H4 (cell line): ENCODE results near the gene CERS5. TPM values are rescaled to one million over a fixed set of nuclear protein-coding genes. Genes with fewer than 3 reads are reported as not detected.
"Not testable (repeated sequence)": the region's sequence is repeated elsewhere in the genome, so short reads cannot be mapped to it uniquely, and the experiment has no call there.

ENCODE experiments used
- DNase-seq: peaks from one replicate; pipeline ENCODE4 v3.0.0-alpha.2; 2015; ENCODE audit warnings: low spot score
- total RNA-seq: library from RNA; depleted of rRNA; stranded (reverse); fragments of >200 nt; shearing (Covaris generic); gene quantifications from 2 replicates; pipeline ENCODE4 v1.2.3, GENCODE V29; 2014

CERS5 gene
- total RNA-seq, 1 experiment from 2014 or later: 15.8 TPM

DNA sequence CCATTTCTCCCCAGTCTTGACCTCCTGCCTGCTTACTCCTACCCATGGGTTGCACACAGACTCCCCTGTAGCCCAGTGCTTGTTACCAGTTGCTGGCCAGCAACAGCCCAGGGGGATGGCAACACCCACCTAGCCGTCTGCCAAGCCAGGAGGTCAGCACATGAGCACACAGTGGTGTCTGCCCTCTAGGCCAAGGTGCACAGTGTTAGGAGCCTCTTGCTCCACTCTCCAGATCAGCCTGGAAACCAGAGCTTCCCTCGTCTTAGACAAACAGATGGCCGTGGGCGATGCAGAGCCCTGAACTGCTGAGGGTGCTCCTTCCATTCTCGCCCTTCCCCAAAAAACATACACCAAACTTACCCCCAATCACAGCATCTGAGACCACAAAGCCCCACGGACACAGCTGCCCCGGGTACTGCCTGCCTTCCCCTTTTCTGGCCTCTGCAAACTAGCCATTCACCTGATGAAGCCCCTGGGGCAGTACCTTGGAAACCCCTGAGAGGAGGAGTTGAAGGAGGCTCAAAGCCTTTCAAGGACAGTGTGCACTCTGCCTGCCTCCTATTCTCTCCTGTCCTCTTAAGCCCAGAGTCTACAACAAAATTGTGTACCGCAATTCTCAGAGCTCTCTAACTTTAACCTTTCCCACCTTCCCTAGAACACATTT lies 64.4 kb downstream of the CERS5 start:
- DNase-seq: no peak

DNA sequence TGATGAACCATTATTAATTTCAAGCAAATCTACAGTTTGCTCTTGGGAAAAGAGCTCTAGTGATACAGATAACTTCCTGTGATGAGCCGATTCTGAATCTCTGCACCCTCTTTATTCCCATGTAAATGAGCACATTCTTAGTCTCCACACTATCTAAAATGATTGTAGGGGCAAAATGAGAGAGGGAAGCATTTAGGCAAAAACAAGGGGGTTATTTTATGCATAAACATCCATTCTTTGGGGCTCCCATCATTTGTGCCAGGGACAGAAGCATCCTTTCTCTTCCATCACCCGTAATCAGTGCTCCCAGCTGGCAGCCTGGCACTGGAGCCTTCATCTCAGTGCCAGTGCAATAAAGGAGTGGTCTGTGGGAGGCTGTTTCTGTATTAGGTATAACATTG lies 65.0 kb downstream of the CERS5 start:
- DNase-seq: no peak

DNA sequence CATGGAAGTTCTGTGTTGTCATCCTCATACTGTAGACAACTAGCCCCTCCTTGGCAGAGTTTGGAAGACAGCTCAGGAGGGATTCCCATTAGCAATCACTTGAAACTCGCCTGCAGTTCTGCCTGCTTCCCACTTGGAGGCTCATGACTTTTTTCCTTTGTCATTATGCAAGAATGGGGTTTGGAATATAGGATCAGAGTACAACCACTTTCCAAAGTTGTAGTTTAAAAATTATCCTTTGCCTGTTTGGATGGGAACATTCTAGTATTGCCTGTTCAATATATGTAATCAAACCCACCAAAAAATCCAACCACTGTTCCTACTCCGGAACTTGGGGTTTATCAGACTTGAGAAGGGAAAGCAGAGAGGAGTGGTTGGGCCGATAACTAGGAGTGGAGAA lies 65.5 kb downstream of the CERS5 start:
- DNase-seq: peak; percentile 48

DNA sequence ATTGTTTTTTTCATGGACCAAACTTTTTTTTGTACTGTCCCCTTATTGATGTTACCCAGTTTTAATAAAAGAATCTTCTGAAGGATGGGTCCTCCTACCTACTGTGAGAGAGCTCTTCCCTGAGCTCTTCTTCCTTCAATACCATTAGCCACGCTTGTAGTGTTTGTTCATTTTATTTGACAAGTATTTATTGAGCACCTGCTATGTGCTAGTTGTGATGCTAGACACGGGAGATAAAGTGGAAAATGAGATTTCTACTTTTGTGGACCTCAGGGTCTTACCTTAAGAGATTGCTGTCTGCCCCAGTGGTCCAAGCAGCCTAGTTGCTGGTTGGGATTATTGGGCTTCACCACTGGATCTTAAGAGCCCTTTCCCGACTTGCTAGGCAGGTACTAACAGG lies 66.6 kb downstream of the CERS5 start:
- no peak for DNase-seq

DNA sequence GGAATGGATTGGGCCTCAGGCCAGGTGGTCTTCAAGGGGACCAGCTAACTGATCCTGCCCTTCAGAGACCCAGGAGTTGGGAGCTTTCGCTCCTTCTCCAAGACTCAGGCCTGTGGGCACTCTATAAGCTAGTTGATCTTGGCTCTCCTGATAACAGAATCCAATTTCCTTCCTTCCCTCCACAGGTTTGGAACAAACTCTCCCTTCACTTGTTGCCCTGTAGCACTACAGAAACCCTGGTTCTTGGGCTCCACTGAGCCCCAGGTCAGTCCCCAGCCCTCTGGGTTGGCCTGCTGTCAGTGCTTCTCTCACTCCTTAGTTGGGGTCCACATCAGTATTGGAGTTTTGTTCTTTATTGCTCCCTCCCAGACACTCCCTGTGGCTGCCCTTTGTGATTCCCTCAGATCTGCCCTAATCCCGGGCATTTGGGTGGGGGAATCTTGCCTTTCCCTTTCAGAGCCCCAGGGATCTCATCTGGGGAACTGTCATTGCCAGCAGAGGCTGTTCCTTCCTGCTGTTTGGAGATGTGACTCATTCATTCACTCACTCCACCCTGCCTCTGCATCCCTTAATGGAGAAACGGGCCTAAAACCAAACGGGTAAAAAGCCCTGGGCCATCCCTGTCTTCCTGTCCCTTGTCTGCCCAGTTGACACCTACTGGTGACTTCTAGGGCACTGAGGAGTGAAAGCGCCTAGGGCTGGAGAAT lies 67.7 kb downstream of the CERS5 start:
- no peak for DNase-seq

DNA sequence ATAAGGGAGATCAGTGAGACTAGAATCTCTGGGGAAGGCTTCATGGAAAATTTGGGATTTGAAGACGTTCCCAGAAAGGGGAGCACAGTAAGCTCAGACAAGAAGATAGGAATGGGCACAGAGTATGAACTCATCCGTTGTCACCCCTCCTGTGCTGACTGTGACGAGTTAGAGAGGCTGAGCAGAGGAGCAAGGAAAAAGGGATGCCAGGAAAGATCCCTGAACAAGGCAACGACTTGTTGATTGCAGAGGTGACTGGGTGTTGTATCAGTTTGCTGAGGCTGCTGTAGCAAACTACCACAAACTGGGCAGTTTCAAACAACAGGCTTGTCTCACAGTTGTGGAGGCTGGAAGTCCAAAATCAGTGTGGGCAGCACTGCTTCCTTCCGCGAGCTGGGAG lies 69.2 kb downstream of the CERS5 start:
- no peak for DNase-seq

DNA sequence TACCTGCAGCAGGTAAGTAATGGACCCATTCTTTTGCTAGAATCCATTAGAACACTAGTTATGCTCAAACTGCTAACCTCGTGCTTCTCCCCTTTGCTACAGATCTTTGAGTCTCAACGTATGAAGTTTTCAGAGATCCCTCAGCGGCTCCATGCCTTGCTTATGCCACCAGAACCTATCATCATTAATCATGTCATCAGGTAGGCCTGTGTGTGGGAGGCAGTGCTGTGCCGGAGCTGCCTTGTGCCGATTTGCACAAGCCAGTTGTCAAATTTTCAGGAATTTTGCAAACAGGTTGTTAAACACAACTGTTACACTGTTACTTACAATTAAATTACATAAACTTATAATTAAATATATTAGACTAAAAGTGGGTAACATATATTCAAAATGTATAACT lies 76.8 kb downstream of the CERS5 start:
- no peak for DNase-seq

DNA sequence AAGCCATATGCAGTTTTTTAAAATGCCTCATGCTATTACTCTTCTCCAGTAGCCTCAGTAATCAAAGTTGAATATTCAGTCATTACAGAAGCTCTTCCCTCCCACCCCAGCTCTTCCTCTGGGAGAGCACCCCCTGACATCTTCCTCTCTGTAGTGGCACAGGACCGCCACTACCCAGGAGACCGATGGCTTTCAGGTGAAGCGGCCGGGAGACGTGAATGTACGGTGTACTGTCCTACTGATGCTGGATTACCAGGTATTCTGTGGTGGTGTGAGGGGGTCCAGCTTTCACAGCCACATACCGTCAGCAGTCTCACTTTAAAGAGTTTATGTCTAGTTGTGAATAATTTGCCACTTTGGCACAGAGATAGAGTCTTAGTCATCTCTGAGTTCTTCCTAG lies 77.4 kb downstream of the CERS5 start:
- no peak for DNase-seq

DNA sequence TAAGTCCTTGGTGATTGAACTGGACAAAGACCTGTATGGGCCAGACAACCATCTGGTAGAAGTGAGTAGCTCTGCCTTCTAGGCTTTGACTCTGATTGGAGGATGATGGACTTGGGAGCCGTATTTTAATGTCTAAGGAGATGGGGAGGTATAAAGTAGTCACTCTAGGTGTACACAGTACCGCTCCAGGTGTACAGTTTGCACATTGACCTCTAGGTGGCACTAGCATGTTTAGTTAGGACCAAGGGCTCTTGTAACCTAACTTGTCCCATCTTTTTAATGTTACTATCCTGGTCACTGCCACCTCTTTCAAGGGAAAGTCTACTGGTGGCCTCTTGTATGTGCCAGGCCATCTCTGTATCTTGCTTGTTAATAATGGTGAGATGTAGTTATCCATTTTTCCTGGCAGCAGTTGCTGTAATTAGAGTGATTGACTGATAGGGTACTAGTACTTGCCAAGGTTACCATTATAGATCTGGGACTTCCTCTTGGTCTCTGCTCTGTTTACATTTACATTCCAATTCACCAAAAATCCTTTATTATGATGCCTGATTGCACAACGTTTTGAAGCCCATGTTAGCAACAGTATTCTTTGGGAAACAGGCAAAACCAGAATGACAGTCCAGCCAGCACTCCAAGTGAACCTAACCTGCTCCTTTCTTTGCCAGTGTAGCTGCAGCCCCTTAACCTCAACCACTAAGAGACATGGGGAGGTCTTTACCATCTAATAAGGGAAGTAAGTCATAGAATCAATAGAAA lies 78.4 kb downstream of the CERS5 start:
- peak; percentile 58 for DNase-seq

DNA sequence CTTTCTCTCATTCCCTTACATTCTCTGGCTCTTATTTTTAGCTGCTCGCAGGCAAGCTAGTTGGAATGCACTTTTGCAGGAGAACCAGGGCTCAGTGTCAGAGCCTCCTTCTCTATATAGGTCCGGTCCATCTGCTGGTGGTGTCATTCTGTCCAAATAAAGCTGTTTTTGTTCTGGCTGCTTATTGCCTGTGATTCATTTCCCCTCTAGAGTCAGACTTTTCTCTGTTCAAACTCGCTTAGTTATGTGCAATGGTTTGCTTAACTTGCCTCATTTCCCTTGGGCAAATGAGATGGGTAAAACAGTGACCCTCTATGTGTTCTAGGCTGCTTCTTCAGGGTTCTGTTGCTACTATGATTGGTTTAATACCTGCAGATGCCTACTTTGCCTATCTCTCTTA lies 79.2 kb downstream of the CERS5 start:
- DNase-seq: no peak

DNA sequence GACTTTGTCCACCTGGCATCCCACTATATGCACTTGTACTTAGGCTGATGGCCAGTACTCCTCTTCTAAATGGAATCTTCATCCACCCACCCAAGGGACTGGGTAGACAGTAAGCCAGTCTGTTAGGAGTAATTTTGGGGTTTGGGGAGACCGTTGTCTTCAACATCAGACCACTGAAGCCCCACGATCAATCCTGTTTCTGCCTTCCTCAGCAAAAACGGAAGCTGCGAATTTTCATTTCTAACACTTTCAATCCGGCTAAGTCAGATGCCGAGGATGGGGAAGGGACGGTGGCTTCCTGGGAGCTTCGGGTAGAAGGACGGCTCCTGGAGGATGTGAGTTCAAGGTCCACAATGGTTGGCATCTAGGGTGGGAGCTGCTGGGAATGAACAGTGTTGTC lies 80.0 kb downstream of the CERS5 start:
- no peak for DNase-seq

DNA sequence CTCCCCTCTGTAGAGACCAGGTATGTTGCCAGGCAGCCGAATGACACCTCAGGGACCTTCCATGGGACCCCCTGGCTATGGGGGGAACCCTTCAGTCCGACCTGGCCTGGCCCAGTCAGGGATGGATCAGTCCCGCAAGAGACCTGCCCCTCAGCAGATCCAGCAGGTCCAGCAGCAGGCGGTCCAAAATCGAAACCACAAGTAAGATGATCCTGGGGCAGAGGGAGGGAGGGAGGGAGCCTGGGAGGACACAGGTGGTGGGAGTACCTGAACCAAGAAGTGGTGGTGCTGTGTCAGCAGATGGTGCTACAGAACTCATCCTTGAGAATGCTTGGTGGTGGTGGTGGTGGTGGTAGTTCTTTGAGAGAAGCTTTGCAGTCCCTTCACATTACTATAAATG lies 81.0 kb downstream of the CERS5 start:
- DNase-seq: no peak

DNA sequence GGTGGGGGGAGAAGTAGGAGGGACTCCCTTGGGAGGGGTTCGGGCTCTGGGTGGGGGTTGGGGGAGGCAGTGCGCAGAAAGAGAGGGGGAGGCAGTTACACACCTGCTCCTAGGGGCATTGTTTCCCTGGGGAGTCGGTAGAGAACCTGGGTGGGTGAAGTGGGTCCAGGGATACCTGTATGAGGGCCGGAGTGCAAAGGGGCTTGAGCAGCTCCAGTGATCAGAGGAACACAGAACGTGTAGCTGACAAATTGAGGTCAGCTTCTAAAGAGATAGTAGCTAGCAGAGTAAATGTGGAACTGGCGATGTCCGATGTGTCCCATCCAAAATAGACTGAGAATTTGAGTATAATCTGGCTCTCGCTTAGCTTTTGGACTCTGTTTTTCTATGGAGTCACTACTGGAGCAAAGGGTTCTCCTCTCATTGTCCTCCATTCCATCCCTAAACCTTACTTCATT lies 81.5 kb downstream of the CERS5 start:
- DNase-seq: no peak

DNA sequence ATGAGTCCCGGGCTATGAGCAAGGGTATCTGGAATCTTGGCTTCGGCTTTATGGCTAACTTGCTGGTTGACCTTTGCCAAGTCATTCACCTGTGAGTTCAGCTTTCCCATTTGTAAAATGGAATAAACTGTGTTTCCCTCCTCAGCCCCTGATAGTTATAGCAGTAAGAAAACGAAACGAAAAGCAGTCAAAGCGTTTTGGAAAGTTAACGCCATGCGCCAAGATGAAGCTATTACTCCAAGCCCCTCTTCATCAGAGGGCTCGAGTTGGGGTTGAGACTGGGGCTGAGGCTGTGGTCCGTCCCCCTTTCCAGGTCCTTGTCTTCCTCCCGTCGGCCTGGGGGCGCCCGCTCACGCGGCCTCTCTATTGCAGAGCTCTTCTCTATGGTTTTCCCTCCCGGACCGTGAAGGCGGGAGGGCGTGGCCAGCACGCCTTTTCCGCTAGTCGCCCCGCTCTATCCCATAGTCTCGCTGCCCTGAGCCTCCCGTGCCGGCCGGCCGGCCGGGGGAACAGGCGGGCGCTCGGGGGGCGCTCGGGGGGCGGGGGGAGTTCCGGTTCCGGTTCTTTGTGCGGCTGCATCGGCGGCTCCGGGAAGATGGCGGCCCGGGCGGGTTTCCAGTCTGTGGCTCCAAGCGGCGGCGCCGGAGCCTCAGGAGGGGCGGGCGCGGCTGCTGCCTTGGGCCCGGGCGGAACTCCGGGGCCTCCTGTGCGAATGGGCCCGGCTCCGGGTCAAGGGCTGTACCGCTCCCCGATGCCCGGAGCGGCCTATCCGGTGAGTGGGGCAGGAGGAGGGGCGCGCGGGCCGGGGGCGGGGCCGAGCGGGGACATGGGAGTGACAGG lies 82.2 kb downstream of the CERS5 start, which contains the start of gene SMARCD1:
TSS of gene SMARCD1 (plus strand) at position 568 of the 840 bp plus-strand sequence. CDS start at position 596, 28 bp downstream.
- peak; percentile 90 for DNase-seq

DNA sequence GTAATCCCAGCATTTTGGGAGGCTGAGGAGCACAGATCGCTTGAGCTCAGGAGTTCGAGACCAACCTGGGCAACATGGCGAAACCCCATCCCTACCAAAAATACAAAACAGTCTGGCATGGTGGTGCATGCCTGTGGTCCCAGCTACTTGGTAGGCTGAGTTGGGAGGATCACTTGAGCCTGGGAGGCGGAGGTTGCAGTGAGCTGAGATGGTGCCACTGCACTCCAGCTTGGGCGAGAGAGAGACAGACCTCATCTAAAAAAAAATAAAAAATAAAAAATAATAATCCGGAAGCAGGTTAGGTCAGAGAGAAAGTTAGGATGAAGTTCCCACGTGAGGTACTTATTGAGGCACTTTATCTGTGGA lies 82.8 kb downstream of the CERS5 start:
- not testable (repeated sequence) for DNase-seq

DNA sequence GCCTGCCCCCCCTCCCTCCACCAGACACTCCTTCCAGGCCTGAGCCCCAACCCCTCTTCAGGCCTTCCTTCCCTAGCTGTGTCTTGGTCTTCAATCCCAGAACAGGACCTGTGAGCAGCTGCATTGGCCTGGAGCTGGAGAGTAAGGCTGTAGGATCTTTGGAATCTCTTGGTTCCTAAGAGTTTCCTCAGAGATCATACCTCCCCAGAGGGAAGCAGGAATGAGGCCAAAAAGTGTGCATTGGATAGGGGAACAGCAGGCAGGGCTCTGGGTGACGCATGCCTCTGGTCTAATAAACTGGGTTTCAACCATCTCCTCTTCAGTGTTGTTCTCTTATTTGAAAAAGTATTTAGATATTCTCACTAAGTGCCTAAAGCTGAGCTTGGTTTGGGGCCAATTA lies 83.9 kb downstream of the CERS5 start:
- no peak for DNase-seq

DNA sequence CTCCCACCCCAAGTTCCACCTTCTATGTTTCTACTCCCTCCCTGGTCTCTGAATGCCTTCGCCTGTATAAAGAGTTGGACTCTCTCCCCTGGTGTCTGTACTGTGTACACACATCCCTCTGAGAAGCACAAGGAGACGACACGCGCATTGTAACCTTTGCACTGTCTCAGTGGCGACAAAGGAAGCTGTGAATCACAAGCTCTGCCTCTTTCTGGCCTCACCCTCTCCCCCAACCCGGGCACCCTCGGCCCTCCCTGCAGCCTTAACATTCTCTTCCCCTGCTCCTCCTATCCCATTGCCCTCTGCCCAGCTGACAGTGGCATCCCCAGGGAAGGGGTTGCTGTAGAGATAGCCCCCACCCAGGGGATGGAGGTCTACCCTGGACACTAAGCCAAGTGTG lies 84.5 kb downstream of the CERS5 start:
- no peak for DNase-seq

DNA sequence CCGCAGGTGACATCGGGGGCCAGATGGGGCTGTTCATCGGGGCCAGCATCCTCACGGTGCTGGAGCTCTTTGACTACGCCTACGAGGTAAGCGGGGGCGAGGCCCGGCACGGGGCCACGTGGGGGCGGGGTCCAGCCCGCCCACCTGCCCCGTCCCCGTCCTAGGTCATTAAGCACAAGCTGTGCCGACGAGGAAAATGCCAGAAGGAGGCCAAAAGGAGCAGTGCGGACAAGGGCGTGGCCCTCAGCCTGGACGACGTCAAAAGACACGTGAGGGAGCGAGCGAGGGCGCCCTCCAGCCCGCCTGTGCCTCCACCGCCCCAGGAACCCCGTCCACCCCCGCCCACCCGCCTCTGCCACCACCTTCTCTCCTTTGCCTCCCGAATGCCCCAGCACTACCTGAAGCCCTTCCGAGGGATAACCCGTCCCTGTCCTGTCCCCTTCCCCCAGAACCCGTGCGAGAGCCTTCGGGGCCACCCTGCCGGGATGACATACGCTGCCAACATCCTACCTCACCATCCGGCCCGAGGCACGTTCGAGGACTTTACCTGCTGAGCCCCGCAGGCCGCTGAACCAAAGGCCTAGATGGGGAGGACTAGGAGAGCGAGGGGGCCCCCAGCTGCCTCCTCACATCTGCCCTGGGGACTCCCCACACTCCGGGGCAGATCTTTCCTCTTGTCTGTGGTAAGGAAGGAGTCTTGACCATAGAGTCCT lies 85.9 kb downstream of the CERS5 start:
- DNase-seq: no peak

DNA sequence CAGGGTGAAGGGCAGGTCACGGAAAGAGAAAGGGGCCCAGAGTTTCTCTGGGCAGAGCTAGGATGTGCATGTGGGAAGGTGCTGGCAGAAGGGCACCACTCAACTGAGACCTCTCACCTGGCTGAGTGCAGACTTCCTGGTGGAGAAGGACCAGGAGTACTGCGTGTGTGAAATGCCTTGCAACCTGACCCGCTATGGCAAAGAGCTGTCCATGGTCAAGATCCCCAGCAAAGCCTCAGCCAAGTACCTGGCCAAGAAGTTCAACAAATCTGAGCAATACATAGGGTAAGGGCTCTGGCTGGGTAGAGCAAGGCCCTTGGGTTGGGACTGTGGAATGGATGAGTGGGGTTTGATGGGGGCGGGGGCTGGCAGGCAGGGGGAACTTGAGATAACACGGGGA lies 87.4 kb downstream of the CERS5 start:
- no peak for DNase-seq
